HCT116 (cell line): ENCODE data around the gene RNPS1.

ENCODE experiments used
- EGR1 ChIP-seq: IDR thresholded peaks from 2 replicates; pipeline ENCODE4 v1.6.1; 2012; ENCODE audit warnings: low read depth
- POLR2A ChIP-seq: IDR thresholded peaks from 2 replicates; pipeline ENCODE4 v1.7.0; 2011; ENCODE audit warnings: borderline replicate concordance; ENCODE audit not compliant: insufficient read depth, insufficient read length; ENCODE audit errors: extremely low read depth
- TF ChIP-seq, protein P1 (sequence below), 3 experiments: fragments of 200-600 bp in 1 of 3; sonication (generic) in 1 of 3; IDR thresholded peaks in 2 of 3; conservative IDR thresholded peaks in 1 of 3; 2 replicates each; pipeline ENCODE4 v1.5.1; 2012 to 2017; ENCODE audit warnings: low read depth in 2 of 3, low read length in 2 of 3, antibody characterized with exemption in 1 of 3, borderline replicate concordance in 1 of 3, control low read depth in 1 of 3, mild to moderate bottlenecking in 1 of 3, mixed read lengths in 1 of 3, mixed run types in 1 of 3, moderate library complexity in 1 of 3; ENCODE audit not compliant: insufficient read depth in 1 of 3

DNA sequence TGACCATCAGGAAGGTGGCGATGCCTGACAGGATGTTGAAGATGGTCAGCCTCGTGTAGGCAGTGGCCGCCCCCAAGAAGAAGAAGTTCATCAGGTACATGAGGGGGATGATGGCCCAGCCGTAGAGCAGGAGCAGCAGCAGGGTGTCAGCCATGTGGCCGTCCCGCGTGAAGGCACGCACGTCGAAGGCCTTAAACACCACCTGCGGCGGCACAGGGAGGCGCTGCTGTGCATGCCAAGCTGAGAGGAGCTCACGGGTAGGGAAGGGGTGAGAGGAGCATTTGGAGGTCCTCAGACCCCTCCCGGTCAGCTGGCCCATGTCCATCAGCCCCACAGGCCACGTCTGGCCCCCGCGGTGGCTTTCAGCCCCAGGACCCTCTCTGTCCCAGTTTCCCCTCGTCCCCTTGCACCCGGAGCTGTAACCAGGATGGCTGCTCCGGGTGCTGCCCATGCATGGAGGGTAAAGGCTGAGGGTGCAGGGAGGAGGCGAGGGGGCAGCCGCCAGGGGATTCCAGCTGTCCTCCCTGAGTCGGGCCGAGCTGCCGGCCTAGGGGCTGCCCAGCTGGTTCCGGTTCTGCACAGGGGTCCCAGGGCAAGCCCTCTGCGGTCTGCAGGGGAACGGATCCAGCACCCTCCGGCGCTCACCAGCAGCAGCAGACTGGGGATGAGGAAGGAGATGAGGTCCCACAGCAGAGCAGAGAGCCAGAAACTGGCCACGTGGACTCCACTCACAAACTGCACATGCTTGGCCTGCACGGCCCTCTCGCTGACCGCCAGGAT, 17.1 kb upstream of the RNPS1 start:
- TF ChIP-seq, protein P1, sequence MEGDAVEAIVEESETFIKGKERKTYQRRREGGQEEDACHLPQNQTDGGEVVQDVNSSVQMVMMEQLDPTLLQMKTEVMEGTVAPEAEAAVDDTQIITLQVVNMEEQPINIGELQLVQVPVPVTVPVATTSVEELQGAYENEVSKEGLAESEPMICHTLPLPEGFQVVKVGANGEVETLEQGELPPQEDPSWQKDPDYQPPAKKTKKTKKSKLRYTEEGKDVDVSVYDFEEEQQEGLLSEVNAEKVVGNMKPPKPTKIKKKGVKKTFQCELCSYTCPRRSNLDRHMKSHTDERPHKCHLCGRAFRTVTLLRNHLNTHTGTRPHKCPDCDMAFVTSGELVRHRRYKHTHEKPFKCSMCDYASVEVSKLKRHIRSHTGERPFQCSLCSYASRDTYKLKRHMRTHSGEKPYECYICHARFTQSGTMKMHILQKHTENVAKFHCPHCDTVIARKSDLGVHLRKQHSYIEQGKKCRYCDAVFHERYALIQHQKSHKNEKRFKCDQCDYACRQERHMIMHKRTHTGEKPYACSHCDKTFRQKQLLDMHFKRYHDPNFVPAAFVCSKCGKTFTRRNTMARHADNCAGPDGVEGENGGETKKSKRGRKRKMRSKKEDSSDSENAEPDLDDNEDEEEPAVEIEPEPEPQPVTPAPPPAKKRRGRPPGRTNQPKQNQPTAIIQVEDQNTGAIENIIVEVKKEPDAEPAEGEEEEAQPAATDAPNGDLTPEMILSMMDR (IDR thresholded peaks at IDR 0.05 in 2 of 3, conservative IDR thresholded peaks at IDR 0.05 in 1 of 3; ENCODE audit: borderline replicate concordance in 1 of 3, insufficient read depth in 1 of 3, low read depth in 2 of 3, low read length in 2 of 3), result no peak
- no peak for TF ChIP-seq POLR2A
- no peak for TF ChIP-seq EGR1
